Stimulated activated CD4-positive, alpha-beta T cell treated with anti-CD3 and anti-CD28 coated beads, TNF-alpha, amount 100 ng/mL, for 24 hours (primary cell): ENCODE measurements around the gene CACNA1E.

Experiments
- DNase-seq, 3 experiments: peaks; one replicate each; pipeline ENCODE4 v3.0.0-alpha.2; 2020; ENCODE audit warnings: low read depth in 3 of 3

Gene CACNA1E

DNA sequence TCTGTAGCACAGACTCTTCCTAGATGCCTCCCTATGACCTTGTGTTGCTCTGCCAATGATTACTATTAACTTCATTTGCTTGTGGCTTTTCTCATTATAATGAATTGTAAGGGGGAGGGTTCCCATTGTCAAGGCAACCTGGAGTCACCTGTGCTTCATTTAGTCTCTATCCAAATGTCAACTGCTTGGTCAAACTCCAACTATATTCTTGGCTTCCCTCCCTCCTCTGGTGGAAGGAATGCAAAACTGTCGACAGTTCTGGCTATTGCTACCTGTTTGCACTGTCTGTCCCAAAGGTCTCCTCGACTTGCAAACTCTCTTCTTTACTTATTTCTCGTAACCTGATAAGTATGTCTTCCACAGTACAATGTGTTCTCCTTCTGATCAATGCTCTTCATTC is 100.3 kb downstream of the CACNA1E start:
- DNase-seq: no peak

DNA sequence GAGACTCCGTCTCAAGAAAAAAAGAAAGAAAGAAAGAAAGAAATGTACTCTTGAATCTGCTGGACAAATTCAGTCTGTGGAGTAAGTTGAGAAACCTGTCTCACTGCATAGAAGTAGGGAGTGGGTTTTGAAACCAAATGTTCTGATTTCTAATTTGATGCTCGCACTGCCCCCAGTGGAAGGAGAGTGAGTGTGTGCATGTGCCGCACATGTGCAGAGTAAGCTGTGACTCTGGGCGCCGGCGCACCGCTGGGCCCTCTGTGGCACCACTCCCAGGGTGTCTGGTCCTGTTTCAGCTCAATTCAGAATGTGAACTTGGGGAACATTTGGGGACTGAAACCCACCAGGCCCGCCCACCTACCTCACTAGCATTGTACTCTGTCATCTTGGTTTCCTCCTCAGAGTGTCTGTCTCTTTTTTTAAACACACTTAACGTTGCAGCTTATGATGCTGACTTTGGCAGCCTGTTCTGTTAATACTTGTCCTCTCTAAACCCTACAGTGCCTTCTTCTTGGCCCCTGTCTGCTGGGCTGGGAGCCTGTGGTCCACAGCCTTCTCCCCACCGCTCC is 104.6 kb downstream of the CACNA1E start:
- no peak for DNase-seq

DNA sequence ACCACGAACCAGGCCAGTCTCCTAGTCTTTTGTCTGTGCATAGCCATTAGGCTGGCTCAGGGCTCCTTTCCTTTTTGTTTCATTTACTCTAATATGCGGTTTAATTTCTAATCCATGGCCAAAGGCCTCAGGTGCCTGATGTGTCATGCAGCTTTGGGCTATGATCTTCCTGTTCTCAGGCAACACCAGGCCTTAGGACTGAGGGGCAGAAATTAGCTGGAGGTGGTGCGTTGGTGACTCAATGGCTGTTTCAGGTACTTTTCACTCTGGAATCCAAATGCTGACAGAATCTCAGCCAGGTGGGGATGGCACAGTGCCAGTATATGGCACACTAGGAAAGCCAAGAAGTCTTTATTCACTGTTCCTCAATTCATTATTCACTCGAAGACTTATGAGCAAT is 105.3 kb downstream of the CACNA1E start:
- DNase-seq: no peak

DNA sequence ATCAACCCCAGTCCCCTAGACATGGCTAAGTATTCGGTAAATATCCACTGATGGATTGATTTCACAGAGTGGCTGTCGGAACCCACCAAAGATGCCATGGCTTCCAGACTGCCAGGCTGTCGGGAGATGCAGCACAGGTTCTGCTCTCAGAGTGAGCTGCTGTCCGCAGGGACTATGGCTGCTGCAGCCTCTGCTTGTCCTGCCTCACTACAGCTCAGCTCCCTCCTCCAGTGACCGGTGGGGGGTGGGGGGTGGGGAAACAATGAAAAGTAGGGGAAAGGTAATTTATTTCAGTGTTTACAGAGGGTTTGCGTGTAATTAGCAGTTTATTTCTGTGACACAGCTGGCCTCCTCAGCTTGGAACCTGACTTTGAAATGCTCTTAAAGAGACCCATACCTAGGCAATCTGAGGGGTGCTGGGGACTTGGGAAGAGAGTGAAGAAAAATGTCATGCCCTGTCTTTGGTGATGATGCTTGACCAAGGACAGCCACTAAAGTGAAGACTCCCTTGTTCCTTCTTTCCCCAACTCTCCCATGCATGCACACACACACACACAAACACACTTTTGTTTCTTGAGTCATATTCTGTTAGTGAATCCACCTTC is 109.0 kb downstream of the CACNA1E start:
- DNase-seq: no peak

DNA sequence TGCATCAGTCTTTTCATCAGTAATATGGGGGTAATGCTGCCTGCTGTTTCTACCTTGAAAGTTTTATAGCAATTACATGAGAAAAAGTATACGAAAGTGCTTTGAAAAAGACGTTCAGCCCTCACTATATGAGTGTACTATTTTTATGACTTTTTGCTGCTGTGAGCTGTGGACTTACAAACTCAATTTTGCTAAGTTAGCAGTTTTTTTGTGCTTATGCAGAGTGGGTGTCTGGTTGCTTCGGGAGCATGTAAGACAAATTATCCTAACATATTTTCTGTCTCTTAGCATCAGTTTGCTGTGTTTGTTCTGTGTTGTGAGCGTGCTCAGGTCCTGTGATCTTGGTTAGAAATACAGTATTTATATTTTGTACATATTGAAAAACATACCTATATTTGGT is 109.7 kb downstream of the CACNA1E start:
- DNase-seq: no peak

DNA sequence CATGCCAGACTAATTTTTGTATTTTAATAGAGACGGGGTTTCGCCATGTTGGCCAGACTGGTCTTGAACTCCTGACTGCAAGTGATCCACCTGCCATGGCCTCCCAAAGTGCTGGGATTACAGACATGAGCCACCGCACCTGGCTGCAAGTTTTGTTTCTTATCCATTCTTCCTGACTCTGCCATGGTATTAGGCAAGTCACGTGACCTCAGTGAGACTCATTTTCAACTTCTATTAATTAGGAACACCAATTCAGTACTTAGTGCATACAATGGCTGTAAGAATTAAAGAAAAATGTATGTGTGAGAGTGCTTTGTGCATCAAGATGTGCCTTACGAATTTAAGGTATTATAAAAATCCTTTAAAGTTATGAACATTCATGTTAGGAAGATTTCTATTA is 111.2 kb downstream of the CACNA1E start:
- no peak for DNase-seq

DNA sequence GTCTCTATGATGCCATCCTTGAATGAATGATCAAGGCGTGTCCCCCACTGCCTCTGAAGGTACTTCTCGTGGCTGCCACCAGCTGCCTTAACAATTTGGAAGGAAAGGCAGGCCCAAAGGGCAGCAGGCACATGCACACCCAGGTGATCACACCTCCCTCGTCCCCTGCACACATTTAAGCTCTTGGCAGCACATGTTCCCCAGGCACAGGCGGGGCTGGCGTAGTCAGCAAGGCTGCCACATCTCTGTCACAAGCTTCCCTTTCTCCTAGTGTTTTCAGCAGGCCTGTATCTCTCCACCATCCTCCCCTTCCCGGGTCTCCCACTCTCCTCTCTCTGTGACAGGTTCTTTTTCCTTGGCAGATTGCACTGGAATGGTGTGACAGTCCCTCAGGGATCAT is 111.9 kb downstream of the CACNA1E start:
- no peak for DNase-seq

DNA sequence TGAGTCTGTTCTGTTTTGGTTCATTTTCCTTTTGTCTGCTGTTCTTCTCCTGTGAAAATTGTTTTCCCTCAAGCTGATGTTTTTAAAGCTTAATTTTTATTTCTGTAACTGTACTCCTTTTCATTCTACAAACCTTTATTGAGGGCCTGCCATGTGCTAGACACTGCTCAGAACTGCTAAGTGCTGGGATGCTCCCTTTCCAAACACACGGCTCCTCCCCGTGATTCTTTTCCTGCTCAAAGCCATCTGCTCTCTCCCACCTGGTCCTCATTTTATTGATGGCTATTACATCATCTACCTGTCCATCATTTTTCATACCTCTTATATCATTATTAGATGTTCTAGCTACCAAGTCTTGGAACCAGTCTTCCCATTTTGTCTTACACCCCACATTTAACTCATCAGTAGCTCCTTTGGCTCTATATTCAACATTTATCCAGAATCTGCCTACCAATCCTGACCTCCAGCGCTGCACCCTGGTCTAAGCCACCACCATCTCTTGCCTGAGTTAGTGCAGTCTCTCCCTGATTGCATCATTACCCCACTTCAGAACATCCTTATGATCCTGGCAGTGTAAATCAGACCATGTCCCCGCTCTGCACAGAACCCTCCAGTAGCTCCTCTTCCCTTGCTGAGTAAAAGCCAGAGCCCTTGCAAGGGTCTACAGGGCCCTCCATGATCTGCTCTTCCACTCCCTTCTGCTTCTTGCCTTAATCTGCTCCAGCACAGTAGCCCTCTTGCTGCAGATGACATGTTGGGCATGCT is 118.1 kb downstream of the CACNA1E start:
- DNase-seq: no peak

DNA sequence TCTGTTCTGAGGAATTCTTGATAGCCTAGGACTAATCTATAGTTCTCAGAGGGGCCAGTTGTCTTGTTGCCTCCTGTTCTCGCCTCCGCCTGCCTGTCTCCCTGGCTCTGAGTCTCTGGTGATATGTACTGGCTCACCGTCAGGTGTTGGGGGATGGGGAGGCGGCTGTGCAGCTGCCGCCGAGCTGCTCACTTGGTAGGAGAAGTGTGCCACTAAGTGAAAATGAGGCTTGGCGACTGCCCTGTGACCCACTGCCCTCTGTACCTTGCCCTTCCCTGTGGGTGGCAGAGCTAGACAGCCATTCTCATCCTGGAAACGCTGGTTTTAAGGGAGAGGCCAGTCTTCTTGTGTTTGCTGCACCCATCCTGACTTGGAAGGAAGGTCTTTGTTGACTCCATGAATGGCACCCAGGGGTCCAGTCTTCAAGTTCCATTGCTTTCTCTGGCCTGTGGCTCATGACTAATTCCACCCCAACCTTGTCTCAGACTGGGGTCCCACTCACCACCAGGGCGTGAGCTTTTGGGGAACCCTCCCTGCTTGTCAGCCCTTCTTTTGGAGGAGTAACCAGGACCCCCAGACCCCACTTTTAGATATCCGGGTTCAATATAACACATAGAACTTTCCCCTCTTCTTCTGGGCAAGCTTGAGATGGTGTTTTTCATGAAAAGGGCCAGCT is 120.6 kb downstream of the CACNA1E start:
- DNase-seq: no peak

DNA sequence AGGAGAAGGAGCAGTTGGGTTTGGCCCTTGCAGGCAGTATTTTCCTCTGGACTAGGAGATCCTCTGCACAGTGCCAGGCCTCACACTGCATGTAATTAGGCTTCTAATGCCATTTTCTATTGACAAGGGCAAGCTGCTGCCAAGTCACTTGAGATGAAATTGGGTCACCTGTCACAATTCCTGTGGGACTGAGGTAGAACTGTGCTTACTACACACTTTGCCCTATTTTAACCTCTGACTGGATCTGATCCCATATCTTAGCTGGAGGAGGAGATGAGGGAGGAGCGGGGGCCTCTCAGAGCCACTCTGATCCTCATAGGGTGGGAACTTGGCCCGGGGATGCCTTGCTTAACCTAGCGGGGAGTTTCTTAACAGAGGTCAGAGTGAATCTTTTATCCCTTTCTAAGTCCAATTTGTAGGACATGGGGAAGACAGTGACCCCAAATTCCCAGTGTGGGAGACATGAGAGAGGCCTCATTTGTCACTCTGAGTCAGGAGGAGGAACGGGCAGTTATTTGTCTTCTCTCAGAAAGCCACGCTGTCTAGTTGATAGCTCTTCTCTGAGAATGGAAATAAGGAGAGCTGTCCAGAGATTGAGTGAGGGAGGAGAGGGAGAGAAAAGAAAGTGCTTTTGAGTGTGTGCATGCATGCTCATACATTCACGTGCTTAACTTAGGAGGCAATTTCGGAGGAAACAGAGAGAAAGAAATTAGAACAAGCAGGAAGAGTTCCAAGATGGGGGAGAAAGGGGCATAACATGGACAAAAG is 121.3 kb downstream of the CACNA1E start:
- no peak for DNase-seq

DNA sequence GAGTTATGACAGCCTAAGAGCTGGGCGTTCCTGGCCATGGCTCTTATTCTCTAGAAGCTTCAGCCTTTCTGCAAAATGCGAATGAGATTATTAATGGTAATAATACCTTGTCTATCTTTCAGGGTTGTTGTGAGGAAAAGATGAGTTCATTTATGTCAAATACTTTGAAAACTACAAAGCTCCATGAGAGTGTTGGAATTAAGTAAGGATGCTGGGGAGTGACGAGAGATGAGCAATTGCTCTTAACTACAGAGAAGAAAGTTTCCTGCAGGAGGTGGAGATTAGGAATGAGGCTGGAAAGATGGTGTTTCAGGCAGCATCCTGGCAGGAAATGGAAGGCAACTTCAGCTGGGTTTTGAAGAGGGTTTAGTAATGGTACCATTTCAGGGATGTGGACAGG is 124.2 kb downstream of the CACNA1E start:
- DNase-seq: no peak

DNA sequence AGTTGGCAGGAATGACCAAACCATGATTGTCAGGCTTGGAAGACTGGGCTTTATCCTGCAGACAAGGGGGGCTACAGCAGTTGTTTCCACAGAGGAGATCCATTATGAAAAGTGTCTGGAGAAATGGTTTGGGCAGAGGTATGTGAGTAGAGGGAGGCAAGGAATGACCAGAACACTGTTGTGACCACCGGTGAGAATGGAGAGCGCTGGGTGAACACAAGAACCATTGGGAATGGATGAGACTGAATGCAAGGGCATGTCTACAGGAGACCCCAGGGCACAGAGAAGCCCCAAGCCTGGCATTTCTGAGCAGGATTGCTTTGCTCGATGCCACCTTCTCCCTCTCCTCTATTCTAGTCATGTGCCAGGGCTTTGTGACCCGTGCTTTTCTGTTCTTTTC is 125.1 kb downstream of the CACNA1E start:
- no peak for DNase-seq

DNA sequence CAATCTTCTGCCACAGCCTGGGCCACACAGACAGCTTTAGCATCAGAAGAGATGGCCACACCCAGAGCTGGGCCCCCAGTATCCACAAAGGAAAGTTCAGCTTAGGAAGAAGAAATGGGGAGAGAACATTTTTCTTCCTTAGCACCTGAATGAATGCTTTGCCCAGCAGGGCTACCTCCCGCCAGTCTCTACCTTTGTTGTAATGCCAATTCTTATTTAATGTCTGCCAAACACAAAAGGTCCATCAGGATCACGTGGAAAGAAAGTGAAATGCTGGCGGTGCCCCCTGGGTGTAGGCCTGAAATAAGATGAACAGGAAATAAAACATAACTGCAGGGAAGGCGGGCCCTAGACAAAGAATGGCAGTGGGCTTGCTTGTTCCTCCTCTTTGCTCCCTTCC is 125.6 kb downstream of the CACNA1E start:
- no peak for DNase-seq

DNA sequence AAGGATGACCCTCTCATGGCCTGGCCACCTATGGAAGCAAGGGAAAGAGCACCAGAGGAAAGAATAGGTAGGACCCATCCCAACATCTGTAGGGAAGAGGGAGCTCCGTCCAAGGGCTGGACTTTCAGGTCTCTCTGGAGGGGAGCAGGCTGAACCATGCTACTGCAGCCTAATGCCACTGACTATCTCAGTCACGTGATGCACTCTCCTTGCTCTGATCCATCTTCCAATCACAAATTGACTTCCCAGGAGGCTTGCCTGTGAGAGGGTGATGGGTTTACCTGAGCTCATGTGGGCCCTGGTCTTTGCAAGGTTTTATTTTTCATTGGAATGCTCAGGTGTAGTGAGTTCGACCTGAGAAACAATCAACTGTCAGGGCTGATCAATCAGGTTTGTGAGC is 128.8 kb downstream of the CACNA1E start:
- no peak for DNase-seq

DNA sequence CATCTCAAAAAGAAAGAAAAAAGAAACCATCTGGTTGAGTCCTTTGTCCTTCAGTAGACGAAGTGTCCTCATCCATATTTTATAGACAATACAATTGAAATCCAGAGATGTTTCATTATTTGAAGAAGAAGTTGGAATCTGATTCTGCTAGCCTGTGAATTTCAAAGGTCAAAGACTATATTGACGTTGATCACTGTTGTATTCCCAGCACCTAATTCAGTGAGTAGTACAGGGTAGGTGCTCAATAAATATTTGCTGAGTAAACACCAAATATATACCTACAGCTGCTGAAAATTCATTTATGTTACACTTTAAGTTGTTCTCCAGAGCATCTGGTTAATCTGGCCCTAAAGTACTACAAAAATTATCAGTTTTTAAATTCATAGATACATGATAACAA is 135.2 kb downstream of the CACNA1E start:
- no peak for DNase-seq

DNA sequence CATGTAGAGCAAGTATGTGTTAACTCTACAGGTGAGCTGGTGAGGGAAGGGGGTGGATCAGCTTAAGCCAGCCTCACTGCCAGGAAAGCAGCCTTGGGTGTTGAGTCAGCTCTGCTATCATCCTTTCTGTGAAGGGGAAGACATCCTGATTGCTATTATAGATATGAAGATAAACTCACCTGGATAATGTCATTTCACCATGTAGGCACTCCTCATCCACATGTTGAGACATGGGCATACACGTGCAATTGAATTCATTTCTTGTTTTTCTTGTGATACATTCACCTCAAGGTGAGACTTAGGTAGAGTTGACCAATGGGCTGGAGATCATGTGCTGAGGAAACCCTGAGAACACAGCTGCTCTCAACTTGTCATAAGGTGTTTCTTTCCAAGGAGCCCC is 136.9 kb downstream of the CACNA1E start:
- no peak for DNase-seq

DNA sequence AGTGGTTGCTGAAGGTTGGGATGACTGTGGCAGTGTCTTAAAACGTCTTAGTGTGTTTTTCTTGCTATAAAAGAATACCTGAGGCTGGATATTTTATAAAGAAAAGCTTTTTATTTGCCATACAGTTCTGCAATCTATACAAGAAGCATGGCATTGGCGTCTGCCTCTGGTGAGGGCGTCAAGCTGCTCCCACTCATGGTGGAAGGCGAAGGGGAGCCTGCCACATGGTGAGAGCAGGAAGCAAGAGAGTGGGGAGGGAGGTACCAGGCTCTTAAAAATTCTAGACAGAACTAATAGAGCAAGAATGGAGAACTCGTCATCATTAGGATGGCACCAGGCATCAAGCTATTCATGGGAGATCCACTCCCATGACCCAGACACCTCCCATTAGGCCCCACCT is 140.5 kb downstream of the CACNA1E start:
- no peak for DNase-seq

DNA sequence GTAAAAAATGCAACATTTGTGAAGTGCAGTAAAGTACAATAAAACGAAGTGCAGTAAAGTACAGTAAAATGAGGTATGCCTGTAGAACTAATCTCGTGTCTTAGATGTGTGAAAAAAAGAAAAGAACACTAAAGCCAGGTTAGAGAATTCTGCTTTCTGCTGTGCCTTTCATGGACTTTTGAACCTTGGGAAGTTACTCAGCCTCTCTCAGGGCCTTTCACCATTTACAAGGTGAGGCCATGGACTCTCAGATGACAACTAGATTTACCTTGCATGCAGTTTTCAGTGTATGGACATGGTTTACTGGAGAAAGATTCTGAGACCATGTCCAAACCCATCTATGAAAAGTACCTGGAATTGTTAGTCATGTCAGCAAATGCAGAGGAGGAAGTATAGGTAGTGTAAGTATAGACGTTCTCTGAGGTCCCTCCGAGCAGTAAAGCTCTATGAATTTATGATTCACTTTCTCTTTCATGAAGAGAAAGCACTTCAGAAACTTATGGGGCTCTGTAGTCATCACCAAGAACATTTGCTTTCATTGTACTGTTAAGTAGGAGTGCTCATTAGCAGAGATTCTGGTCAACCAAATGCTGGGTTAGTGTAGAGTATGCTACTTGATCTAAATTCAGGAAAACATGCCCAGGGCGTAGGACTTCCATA is 143.1 kb downstream of the CACNA1E start:
- DNase-seq: no peak

DNA sequence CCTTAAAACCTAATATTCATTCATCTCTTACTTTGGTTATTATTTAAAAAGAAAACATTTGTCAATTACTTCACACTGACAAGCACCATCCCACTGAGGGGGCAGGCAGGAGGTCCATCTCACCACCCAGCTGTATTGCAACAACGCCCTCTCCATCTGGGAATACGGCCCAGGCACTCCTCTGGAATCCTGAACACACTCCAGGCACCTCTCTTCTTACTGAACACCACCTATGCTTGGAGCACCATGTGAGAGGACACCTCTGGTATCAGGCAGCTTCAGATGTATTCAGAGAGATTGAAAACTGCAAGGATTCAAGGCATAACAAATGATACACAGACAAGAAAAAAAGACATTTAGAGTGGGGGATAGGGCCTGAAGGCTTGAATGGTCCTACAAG is 147.1 kb downstream of the CACNA1E start:
- no peak for DNase-seq

DNA sequence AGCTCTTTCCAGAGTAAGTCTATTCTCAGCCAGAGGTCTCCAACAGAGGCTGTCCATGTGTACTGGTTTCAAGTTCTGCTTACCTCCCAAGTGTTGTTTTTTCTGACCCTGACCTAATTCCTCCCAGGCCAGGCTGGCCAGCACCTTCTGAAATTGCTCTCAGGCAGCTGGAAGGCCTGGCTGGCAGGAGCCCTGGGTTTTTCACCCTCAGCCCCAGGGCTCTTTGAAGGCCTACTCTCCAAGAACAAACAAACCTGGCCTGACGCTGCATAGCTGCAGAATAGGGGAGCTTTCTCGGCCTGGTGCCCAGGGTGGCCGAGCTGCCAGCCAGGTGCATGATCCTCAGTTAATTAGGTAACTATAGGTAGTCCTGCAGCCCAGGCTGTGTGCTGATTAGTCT is 147.5 kb downstream of the CACNA1E start:
- DNase-seq: no peak

DNA sequence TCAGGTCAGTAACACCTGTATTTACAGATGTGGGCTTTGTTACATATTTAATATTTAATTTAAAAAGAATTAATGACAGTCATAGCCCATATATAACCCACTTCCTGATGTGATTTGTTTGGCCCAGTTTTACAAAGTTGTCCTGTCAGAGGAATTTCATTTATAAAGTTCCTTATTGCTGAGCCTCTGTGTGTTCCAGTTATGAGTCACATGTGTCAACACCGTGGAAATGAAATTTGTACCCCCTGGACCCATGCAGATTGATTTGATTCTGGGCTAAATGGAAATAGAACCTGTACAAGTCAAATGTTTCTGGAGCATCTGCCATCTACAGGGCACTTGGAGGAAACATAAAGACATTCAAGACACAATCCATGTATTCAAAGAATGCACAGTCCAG is 149.2 kb downstream of the CACNA1E start:
- DNase-seq: no peak

DNA sequence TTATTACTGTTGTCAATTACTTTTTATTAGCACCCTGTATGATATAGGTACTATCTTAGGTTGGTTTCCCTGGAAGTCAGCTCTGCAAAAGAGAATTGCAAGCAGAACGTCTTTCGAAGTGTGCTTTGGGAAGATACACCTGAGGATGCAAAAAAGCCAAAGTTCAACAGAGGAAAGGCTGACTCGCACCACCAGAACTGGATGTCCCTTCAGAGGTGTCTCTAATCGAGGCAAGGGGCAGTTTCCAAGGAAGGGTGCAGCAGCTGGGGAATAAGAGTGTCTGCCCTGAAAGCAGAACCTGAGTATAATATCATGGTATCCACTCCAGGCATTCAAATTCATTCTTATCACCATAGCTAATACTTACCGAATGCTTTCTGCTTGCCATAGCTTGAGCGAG is 149.6 kb downstream of the CACNA1E start:
- no peak for DNase-seq
